ENCODE measurements around the gene MGLL.

MGLL gene

GRCh38 chr3:127758013-127758412 is 64.3 kb downstream of the MGLL start:
- DNase-seq (ENCODE audit: low spot score) = no peak

GRCh38 chr3:127755305-127755681 is 67.0 kb downstream of the MGLL start:
- no peak for DNase-seq (ENCODE audit: low spot score)

- peak; percentile 48 for DNase-seq (ENCODE audit: low spot score)
Observed at GRCh38 chr3:127754411-127755304, 67.7 kb downstream of the MGLL start.

GRCh38 chr3:127753898-127754410 is 68.4 kb downstream of the MGLL start:
- DNase-seq (ENCODE audit: low spot score) = no peak

- DNase-seq (ENCODE audit: low spot score) = no peak
Observed at GRCh38 chr3:127753338-127753737, 69.0 kb downstream of the MGLL start.

GRCh38 chr3:127751782-127752181 is 70.5 kb downstream of the MGLL start:
- DNase-seq (ENCODE audit: low spot score) = no peak

- no peak for DNase-seq (ENCODE audit: low spot score)
Observed at GRCh38 chr3:127751163-127751621, 71.1 kb downstream of the MGLL start.

- no peak for DNase-seq (ENCODE audit: low spot score)
Observed at GRCh38 chr3:127750226-127751031, 71.9 kb downstream of the MGLL start.

- no peak for DNase-seq (ENCODE audit: low spot score)
Observed at GRCh38 chr3:127749787-127750225, 72.5 kb downstream of the MGLL start.

GRCh38 chr3:127749361-127749760 is 73.0 kb downstream of the MGLL start:
- no peak for DNase-seq (ENCODE audit: low spot score)

- DNase-seq (ENCODE audit: low spot score) = no peak
Observed at GRCh38 chr3:127748754-127749327, 73.5 kb downstream of the MGLL start.

GRCh38 chr3:127747751-127748521 is 74.4 kb downstream of the MGLL start:
- no peak for DNase-seq (ENCODE audit: low spot score)

- no peak for DNase-seq (ENCODE audit: low spot score)
Observed at GRCh38 chr3:127747066-127747465, 75.2 kb downstream of the MGLL start.

GRCh38 chr3:127746400-127747057 is 75.8 kb downstream of the MGLL start:
- no peak for DNase-seq (ENCODE audit: low spot score)

GRCh38 chr3:127745656-127746399 is 76.5 kb downstream of the MGLL start:
- DNase-seq (ENCODE audit: low spot score) = no peak

- no peak for DNase-seq (ENCODE audit: low spot score)
Observed at GRCh38 chr3:127744875-127745274, 77.4 kb downstream of the MGLL start.

- DNase-seq (ENCODE audit: low spot score) = no peak
Observed at GRCh38 chr3:127744253-127744815, 78.0 kb downstream of the MGLL start.

GRCh38 chr3:127743351-127744252 is 78.7 kb downstream of the MGLL start:
- no peak for DNase-seq (ENCODE audit: low spot score)

- no peak for DNase-seq (ENCODE audit: low spot score)
Observed at GRCh38 chr3:127742580-127742979, 79.7 kb downstream of the MGLL start.

Data from Ammon's horn (tissue), 1 donor.